Coronary artery (tissue), 2 donors: ENCODE results near the gene CD93.
A peak's percentile ranks its signal among the peaks of the same experiment; 100 is the strongest.

Source experiments
- DNase-seq: peaks from one replicate; pipeline ENCODE4 v3.0.0-alpha.2; 2017; ENCODE audit warnings: low spot score
- H3K27ac ChIP-seq, 2 donors: fragments of 200-600 bp; sonication (generic); one replicate each; pipeline ENCODE4 v1.5.1; 2016 to 2019
- H3K4me3 ChIP-seq: fragments of 200-600 bp; sonication (generic); 2 replicates; pipeline ENCODE4 v1.5.1; 2016; ENCODE audit warnings: mild to moderate bottlenecking, moderate library complexity
- TF ChIP-seq, protein P1 (sequence below): fragments of 200-600 bp; sonication (generic); IDR thresholded peaks from one replicate; pipeline ENCODE4 v1.5.1; 2019; ENCODE audit warnings: antibody characterized with exemption

The CD93 gene

DNA sequence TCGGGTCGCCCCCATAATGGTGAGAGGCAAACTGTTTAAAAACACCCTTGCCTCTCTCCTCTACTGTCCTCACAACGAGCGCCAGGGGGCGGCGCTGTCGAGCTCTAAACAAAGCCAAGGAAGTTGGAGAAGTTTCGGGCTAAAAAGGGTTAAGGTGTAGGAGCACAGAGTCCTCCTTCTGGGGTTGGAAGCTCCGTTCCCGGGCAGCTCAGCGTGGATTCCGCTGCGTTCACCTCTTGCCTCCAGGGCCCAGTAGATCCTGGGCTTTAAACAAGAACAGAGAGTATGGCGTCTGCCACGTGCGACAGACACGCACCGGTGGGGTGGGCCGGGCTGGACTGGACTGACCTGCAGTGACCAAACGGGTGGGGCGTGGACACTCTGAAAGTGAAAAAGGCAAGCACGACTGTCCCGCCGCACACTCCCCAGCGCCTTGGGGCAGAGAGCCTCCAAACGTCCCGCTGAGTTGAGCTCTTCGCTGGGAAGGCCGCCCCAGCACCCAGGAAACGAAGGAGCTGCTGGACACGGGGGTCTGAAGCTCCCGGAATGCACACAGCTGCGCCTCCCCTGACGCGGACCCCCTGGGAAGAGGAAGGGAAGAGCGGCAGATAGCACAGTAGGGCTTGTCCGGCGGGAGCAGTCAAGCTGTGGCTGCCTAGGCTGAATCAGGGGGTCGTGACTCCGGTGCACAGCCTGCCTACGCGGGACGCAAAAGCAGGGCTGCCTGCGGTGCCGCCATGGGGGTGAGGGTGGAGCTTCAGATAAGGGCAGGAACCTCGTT is 35.1 kb downstream of the CD93 start:
- TF ChIP-seq, protein P1, sequence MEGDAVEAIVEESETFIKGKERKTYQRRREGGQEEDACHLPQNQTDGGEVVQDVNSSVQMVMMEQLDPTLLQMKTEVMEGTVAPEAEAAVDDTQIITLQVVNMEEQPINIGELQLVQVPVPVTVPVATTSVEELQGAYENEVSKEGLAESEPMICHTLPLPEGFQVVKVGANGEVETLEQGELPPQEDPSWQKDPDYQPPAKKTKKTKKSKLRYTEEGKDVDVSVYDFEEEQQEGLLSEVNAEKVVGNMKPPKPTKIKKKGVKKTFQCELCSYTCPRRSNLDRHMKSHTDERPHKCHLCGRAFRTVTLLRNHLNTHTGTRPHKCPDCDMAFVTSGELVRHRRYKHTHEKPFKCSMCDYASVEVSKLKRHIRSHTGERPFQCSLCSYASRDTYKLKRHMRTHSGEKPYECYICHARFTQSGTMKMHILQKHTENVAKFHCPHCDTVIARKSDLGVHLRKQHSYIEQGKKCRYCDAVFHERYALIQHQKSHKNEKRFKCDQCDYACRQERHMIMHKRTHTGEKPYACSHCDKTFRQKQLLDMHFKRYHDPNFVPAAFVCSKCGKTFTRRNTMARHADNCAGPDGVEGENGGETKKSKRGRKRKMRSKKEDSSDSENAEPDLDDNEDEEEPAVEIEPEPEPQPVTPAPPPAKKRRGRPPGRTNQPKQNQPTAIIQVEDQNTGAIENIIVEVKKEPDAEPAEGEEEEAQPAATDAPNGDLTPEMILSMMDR = peak; percentile 75
- peak; percentile 93 for DNase-seq
- peak overlapping the region; percentile 89 to 95 for H3K27ac ChIP-seq
- H3K4me3 ChIP-seq = peak overlapping the region; percentile 81

DNA sequence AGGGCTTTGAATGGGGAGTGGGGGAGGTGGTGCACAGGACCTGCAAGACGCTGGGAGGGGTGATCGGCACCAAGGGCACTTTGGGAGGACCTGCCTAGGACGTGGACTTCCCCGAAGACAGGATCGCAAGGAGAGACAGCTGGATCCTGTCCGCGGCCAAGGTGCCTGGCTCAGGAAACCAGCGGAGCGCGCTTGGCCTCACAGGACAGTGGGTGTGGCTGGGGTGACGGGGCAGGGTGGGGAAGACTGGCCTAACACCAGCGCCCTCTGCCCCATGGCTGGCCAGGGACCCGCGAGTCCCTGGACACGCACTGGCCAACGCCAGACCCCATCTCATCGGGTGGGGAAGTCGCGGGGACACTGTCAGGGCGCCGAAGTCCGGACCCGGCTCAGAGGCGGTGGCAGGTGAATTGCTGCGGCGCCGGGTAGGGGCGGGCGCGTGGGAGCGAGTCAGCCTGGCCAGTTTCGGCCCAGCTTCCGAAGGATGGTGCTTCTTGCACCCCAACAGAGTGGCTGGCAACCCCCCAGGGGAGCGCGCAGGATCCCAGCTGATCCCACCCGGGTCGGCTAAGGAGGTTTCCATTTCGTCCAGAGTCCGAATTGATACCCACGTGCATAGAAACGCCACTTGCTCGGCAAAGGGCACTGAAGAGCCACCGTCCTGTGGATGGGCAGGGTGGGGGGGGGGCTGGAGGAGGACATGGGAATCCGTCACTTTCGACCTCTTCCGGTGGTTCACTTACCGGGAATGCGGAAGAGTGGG is 35.9 kb downstream of the CD93 start:
- H3K27ac ChIP-seq = peak overlapping the region; percentile 89 to 95
- TF ChIP-seq, protein P1 = no peak
- peak; percentile 89 for DNase-seq
- H3K4me3 ChIP-seq = peak overlapping the region; percentile 81

DNA sequence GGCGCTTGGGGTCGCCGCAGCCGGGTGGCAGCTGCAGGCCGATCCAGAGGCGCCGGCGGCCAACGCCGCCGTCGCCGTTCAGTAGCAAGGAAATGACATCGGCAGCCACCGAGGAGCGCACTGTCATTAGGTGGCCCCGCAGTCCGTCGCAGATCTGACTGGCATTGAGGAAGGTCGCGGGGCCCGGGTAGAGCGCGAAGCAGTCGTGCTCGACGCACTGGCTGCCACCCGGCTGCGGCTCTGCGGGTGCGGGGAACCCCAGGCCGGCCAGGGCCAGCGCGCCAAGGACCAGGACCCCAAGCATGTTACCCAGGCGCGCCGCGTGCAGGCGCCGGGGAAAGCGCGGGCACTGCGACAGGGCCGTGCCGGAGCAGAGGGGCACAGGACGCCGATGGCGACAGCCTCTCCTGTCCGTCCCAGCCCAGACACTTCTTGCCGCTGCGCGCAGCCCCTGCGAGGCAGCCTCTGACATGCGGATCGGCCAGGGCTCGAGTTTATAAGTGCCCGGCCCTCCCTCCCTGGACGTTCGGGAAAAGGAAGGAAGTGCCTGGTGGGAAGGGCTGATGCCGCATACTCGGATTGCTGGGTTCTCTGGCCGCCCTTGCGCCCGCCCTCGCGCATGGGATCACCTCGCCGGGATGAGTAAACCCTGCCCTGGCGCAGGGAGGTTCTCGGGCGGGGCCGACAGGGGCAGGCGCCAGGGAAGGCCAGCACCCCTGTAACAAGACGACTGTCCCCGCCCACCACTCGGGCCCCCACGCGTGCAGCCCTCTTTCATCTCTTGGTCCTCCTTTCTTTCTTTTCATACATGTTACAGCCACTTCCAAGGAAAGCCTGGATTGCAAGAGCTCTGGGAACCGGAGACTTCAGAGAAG is 36.7 kb downstream of the CD93 start, which contains the start of gene THBD:
Gene THBD (minus strand): TSS at position 472 of the 875 bp plus-strand sequence. CDS start 168 bp downstream, at position 304.
- H3K27ac ChIP-seq = peak within 1 kb of the TSS; percentile 89 to 95
- peak; percentile 92 for DNase-seq
- H3K4me3 ChIP-seq = peak within 1 kb of the TSS; percentile 81
- TF ChIP-seq, protein P1 = no peak

DNA sequence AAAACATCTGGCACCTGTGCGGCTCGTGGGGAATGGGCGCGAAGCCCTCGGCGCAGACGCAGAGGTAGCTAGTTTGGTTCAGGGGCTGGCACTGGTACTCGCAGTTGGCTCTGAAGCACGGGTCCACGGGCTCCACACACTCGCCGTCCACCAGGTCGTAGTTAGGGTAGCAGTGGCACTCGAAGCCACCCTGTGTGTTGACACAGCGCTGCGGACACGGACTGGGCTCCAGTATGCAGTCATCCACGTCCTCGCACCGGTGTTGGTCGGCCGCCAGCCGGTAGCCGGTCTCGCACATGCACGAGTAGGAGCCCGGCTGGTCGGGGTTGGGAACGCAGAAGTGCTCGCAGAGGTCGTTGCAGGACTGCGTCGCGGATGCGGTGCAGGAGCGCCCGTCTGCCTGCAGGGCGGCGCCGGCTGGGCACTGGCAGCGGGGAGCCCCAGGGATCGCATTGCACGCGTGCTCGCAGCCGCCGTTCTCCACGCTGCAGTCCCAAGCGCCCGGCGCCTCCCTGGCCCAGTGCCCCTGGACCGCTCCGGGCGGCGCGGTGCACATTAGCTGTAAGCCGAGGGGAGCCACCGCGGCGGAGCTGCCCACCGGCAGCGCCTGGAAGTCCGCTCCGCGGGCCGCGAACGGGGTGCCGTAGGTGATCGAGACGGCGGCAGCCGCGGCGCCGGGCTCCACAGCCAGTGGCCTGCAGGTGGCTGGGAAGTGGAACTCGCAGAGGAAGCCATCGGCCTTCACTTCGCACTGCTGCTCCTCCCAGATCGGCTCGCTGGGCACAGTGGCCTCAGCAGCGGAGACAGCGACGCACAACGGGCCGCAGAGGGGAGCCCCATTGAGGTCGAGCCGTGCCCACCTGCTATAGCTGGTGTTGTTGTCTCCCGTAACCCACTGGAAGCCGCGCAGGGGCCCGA is 37.6 kb downstream of the CD93 start:
- Histone ChIP-seq H3K4me3 (peak overlapping the region; percentile 81), H3K27ac (peak overlapping the region; percentile 89 to 95)
- TF ChIP-seq, protein P1 = peak; percentile 43
- peak; percentile 80 for DNase-seq

DNA sequence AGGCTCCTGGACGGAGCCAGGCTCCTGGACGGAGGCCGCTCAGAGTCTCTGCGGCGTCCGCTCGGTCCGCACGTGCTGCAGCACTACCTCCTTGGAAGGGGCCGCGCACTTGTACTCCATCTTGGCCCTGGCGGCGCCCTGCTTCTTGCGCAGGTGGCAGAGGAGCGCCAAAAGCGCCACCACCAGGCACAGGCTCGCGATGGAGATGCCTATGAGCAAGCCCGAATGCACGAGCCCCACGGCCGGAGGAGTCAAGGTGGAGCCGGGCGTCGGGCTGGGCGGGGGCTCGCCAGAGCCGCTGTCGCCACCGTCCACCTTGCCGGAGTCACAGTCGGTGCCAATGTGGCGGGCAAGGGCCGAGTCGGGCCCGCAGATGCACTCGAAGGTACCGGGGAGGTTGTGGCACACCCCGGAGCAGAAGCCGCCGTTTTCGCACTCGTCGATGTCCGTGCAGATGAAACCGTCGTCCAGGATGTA is 38.3 kb downstream of the CD93 start:
- peak overlapping the region; percentile 81 for H3K4me3 ChIP-seq
- peak overlapping the region in 1 of 2 donors; percentile 95 for H3K27ac ChIP-seq
- TF ChIP-seq, protein P1 = no peak
- DNase-seq = peak; percentile 73
